ENCODE data around the gene ID3.

GRCh38 chr1:23545851-23546250 is 13.4 kb downstream of the ID3 start:
- TF ChIP-seq POLR2AphosphoS5 (IDR thresholded peaks at IDR 0.05; ENCODE audit: low read depth) (no peak), CTCF (IDR thresholded peaks at IDR 0.05; ENCODE audit: insufficient read depth, low read length) (no peak), REST (IDR thresholded peaks at IDR 0.05; ENCODE audit: insufficient replicate concordance, low read depth) (no peak)
